GM10266 (cell line): Measurements from ENCODE around the gene CABP4.

Source experiments
- DNase-seq: peaks from one replicate; pipeline ENCODE4 v3.0.0; 2012; ENCODE audit errors: extremely low spot score
- CTCF ChIP-seq: IDR thresholded peaks from 2 replicates; pipeline ENCODE4 v1.5.1; 2012; ENCODE audit warnings: mild to moderate bottlenecking, low read depth; ENCODE audit not compliant: control insufficient read depth, insufficient read depth; ENCODE audit errors: missing control alignments

The CABP4 gene

GRCh38 chr11:67435031-67435726 lies 20.0 kb upstream of the CABP4 start:
- TF ChIP-seq CTCF = no peak
- no peak for DNase-seq

- no peak for DNase-seq
- TF ChIP-seq CTCF = no peak
Observed at GRCh38 chr11:67435727-67436458, 19.3 kb upstream of the CABP4 start.

GRCh38 chr11:67436459-67437081 lies 18.6 kb upstream of the CABP4 start:
- DNase-seq = peak; percentile 93
- no peak for TF ChIP-seq CTCF

- TF ChIP-seq CTCF = no peak
- peak; percentile 82 for DNase-seq
Observed at GRCh38 chr11:67437082-67437808, 17.9 kb upstream of the CABP4 start, which contains the start of gene PTPRCAP. Gene PTPRCAP, minus strand, starts transcription at chr11:67437682. Its CDS starts 63 bp downstream, at chr11:67437619.

GRCh38 chr11:67437809-67438157 lies 17.4 kb upstream of the CABP4 start:
- DNase-seq = no peak
- TF ChIP-seq CTCF = no peak

- DNase-seq = no peak
Observed at GRCh38 chr11:67438158-67438902, 16.8 kb upstream of the CABP4 start.

More at GRCh38 chr11:67438158-67438902, 16.8 kb upstream of the CABP4 start:
- TF ChIP-seq CTCF = no peak
